ENCODE measurements around the gene ANTXR1. TPM values are rescaled to one million over a fixed set of nuclear protein-coding genes. Genes with fewer than 3 reads are reported as not detected.

ANTXR1 gene
- polyA plus RNA-seq, 1 experiment = 87.1 TPM

GRCh38 chr2:69287544-69287943, 274.6 kb downstream of the ANTXR1 start:
- TF ChIP-seq CTCF (IDR thresholded peaks at IDR 0.05; ENCODE audit: insufficient read depth, low read depth, low read length) = no peak
- no peaks in the 10 kb centered on the region for H3K27me3 ChIP-seq (ENCODE audit: control insufficient read depth, insufficient read depth, low read length)
- H3K4me3 ChIP-seq (ENCODE audit: low read depth, low read length) = no peak overlapping the region
- DNase-seq (ENCODE audit: low read depth) = no peak
- CTCF ChIA-PET = interaction anchor here (1.0 kb wide), 1 partner anchor 12 kb away, joined by 4 read pairs; no protein-coding TSS in a partner anchor
- POLR2A ChIA-PET = no interaction called here
- no peaks in the 10 kb centered on the region for H3K36me3 ChIP-seq (ENCODE audit: control insufficient read depth, insufficient read depth, low read length)

GRCh38 chr2:69288429-69288828, 275.4 kb downstream of the ANTXR1 start:
- no peak for DNase-seq (ENCODE audit: low read depth)
- CTCF ChIA-PET = no interaction called here

GRCh38 chr2:69291004-69291650, 278.1 kb downstream of the ANTXR1 start:
- TF ChIP-seq CTCF (IDR thresholded peaks at IDR 0.05; ENCODE audit: insufficient read depth, low read depth, low read length) = no peak
- CTCF ChIA-PET = no interaction called here
- Histone ChIP-seq H3K27me3 (ENCODE audit: control insufficient read depth, insufficient read depth, low read length) (no peaks in the 10 kb centered on the region), H3K36me3 (ENCODE audit: control insufficient read depth, insufficient read depth, low read length) (no peaks in the 10 kb centered on the region), H3K4me3 (ENCODE audit: low read depth, low read length) (no peak overlapping the region)
- no peak for DNase-seq (ENCODE audit: low read depth)
- POLR2A ChIA-PET = no interaction called here

More at GRCh38 chr2:69288429-69288828, 275.4 kb downstream of the ANTXR1 start:
- POLR2A ChIA-PET = no interaction called here
- Histone ChIP-seq H3K4me3 (ENCODE audit: low read depth, low read length) (no peak overlapping the region), H3K36me3 (ENCODE audit: control insufficient read depth, insufficient read depth, low read length) (no peaks in the 10 kb centered on the region), H3K27me3 (ENCODE audit: control insufficient read depth, insufficient read depth, low read length) (no peaks in the 10 kb centered on the region)
- no peak for TF ChIP-seq CTCF (IDR thresholded peaks at IDR 0.05; ENCODE audit: insufficient read depth, low read depth, low read length)

- Histone ChIP-seq H3K36me3 (ENCODE audit: control insufficient read depth, insufficient read depth, low read length) (no peaks in the 10 kb centered on the region), H3K27me3 (ENCODE audit: control insufficient read depth, insufficient read depth, low read length) (no peaks in the 10 kb centered on the region), H3K4me3 (ENCODE audit: low read depth, low read length) (no peak overlapping the region)
- no peak for DNase-seq (ENCODE audit: low read depth)
- CTCF ChIA-PET = no interaction called here
- no peak for TF ChIP-seq CTCF (IDR thresholded peaks at IDR 0.05; ENCODE audit: insufficient read depth, low read depth, low read length)
- POLR2A ChIA-PET = no interaction called here
Measured at GRCh38 chr2:69291721-69292120, 278.7 kb downstream of the ANTXR1 start.

GRCh38 chr2:69292256-69292655, 279.3 kb downstream of the ANTXR1 start:
- TF ChIP-seq CTCF (IDR thresholded peaks at IDR 0.05; ENCODE audit: insufficient read depth, low read depth, low read length) = no peak
- no peaks in the 10 kb centered on the region for H3K27me3 ChIP-seq (ENCODE audit: control insufficient read depth, insufficient read depth, low read length)
- H3K36me3 ChIP-seq (ENCODE audit: control insufficient read depth, insufficient read depth, low read length) = no peaks in the 10 kb centered on the region
- no peak for DNase-seq (ENCODE audit: low read depth)
- ChIA-PET POLR2A (no interaction called here), CTCF (no interaction called here)
- no peak overlapping the region for H3K4me3 ChIP-seq (ENCODE audit: low read depth, low read length)

Measured in BJ (cell line).